ENCODE data around the gene GPSM3.
"Not testable (repeated sequence)": the region's sequence is repeated elsewhere in the genome, so short reads cannot be mapped to it uniquely, and the experiment has no call there.

The GPSM3 gene

DNA sequence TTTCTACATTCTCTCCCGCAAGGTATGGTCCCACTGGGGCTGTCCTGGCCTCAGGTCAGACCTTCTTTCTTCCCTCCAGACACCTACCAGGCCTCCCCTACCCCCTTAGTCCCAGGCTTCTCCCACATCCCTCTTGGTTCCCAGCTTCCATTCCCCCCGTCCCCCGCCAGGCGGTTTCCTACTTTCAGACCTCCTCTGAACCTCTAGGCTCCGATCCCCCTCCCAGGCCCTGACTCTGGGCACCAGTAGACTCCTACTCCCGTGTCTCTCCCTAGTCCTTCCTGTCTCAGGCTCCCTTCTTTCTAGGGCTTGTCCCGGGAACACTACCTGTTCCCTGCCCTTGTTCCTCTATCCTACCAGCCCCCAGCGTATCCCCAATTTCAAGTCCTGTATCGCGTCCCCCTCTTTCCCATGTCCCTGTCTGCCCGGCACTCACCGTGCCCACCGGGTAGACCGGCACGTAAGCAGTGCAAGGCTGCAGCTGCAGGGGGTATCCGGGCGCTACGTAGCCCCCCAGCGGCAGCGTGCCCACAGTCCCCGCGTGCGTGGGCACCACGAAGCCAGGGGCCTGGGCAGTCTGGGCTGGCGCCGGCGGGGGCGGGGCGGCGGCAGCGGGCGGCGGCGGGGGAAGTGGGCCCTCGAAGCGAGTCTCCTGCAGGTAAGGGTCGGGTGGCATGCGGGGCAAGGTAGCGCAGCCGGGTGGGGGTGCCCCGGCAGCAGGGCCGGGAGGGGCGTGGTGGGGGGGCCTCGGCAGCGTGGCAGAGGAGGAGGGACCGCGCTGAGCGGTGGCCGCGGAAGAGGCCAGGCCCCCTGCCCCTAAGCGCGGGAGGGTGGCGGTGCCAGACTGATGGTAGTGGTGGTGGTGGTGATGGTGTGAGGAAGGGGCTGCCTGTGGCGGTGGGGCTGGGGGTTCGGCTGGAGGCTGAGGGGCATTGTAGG is 42.2 kb downstream of the GPSM3 start:
- DNase-seq (ENCODE audit: low read depth, low spot score), result no peak

DNA sequence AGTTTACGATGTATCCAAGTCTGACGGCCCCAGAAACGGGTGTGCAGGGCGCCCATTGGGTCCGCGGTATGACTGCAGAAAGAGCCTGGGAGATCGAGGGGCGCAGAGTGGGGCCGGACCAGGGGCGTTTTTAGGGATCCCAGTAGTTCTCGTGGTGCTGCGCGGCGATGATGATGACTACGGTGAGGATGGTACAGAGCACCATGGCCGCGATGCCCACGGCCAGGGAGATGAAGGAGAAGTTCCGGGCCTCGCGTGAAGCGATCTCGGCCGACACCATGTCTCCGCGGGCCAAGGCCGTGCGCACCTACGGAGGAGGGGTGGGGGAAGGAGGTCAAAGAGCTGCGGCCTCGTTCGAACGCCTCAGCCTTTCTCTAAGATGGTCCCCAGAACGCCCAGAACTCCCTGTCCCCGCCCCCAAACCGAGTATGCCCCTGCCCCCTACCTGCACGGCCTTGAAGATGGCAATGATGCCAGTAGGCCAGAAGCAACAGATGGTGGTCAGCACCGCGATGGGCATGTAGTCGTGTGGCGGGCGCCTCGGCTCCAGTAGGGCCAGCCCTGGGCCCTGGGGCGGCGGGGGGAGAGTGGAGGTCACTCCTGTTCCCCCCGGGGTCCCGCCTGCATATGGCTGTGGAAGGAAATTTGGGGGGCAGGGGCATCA is 43.2 kb downstream of the GPSM3 start:
- no peak for DNase-seq (ENCODE audit: low read depth, low spot score)

DNA sequence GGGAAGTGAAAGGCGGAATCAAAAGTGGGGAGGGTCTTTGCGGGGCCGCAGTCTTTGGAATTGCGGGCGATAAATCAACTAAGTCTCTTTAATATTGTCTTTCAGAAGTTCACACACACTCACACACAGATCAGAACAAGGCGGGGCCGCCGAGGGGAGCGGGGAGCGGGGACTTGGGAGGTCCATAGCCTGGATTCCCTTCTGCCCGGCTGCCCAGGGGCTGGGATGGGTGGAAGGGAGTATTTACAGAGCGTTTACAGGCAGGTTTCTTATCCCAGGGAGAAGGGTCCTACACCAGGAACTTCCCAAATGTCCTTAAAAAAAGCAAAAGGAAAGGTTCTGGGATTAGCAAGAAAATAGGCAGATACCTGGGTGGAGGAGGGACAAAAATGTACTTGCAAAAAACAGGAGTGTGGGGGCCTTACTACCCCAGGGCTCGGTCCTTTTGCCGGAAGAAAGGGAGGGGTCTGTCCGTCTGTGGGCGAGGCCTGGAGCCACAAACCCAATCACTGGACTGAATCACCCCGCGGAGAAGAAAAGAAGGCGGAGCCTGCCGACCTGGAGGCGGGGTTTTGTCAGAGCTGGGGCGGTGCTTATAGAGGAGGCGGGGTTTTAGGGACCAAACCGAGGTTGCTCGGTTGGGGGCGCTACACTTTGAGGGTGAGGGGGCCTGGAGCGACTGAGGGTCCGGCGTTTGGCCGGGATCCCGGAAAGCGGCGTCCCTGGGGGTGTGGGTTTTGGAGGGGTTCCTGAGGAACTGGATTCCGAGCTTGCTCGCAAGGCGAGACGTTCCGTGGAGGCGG is 44.0 kb downstream of the GPSM3 start:
- peak; percentile 34 for DNase-seq (ENCODE audit: low read depth, low spot score)

DNA sequence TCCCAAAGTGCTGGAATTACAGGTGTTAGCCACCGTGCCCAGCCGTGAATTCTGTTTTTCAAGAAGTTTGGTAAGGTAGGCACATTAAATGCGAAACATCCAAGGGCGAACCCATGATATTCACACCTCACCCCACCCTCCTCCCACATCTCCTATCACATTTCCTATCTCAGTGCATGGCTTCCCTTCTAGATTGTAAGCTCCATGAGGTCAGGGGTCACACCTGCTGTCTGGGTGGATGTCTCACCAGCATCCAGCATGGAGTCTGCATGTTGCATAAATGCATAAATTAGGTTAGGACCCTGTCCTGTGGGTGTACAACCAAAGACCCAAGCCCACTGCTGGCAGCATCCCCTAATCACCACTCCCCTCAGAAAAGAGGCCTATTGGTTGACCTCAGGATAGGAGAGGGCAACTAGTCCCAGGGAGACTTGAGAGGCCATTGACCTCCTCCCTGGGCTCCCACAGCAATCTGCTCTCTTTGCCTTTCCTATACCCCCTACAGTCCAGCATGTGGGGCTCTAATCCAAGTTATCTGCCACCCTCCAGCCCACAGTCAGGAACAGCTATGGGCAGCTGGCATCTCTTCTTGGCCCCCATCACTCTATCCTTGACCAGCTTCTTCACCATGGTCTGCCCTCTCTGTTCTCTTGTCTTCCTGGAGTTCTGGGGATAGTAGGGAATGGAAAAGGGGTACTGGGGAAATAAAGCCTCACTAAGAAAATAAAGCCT is 44.9 kb downstream of the GPSM3 start:
- DNase-seq (ENCODE audit: low read depth, low spot score), result no peak

DNA sequence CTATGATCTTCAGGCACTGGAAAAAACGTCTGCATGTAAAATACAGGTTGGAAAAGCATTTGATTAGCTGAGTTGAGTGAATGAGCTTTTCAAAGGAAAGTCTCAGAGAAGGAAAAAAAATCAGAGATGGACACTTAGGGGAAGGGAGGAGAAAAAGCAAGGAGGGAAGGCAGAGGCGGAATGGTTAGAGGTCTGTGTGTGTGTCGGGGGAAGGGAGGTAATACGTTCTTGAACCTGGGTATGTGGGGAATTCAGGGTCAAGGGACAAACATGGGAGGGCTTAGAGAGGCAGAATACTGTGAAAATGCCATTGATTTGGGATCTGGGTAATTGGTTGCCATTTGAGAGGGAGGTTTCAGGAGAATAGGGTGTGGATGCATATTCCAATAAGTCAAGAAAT is 45.8 kb downstream of the GPSM3 start:
- DNase-seq (ENCODE audit: low read depth, low spot score), result no peak

DNA sequence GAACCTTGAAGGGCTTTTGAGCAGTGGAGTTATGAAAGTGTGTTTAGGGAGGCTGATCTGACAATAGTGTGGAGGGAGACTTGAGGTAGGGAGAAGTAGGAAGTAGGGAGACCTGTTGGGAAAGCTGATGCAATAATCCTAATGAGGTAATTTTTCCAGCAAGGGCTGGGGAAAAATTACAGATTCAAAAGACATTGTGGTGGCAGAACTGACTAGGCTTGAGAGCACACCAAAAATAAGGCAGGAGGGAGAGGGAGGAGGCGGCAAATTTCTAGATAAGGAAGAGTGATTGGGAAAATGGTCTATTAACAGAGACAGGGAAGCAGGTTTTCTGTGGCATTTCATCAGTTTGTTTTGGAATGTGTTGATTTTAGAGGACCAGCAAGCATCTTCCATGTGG is 46.2 kb downstream of the GPSM3 start:
- no peak for DNase-seq (ENCODE audit: low read depth, low spot score)

DNA sequence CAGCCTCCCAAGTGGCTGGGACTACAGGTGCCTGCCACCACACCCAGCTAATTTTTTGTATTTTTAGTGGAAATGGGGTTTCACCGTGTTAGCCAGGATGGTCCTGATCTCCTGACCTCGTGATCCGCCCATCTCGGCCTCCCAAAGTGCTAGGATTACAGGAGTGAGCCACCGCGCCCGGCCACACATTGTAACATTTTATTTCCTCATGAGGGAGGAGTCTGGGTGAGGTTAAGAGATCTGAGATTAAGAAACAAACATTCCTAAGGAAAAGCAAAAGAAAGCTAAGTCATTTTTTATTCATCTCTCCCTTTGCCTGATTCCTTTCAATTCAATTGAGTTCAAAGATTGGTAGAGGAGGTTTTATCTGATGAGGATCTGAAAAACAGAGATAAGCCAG is 48.2 kb downstream of the GPSM3 start:
- DNase-seq (ENCODE audit: low read depth, low spot score), result not testable (repeated sequence)

All from activated CD4-positive, CD25-positive, alpha-beta regulatory T cell treated with anti-CD3 and anti-CD28 coated beads, Interleukin-2, amount 50 U/mL, for 16 hours (primary cell).